GM21528 (cell line): ENCODE measurements around the gene EIF2D.
A peak's percentile ranks its signal among the peaks of the same experiment; 100 is the strongest.
"Not testable (repeated sequence)": the region's sequence is repeated elsewhere in the genome, so short reads cannot be mapped to it uniquely, and the experiment has no call there.

Source experiments
- ATAC-seq: cut with Tn5 transposase; IDR thresholded peaks from one replicate; pipeline ENCODE4 v1.9.1; 2021; ENCODE audit warnings: mild to moderate bottlenecking, moderate library complexity; ENCODE audit not compliant: unreplicated experiment, low FRiP score

EIF2D gene, protein sequence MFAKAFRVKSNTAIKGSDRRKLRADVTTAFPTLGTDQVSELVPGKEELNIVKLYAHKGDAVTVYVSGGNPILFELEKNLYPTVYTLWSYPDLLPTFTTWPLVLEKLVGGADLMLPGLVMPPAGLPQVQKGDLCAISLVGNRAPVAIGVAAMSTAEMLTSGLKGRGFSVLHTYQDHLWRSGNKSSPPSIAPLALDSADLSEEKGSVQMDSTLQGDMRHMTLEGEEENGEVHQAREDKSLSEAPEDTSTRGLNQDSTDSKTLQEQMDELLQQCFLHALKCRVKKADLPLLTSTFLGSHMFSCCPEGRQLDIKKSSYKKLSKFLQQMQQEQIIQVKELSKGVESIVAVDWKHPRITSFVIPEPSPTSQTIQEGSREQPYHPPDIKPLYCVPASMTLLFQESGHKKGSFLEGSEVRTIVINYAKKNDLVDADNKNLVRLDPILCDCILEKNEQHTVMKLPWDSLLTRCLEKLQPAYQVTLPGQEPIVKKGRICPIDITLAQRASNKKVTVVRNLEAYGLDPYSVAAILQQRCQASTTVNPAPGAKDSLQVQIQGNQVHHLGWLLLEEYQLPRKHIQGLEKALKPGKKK

DNA sequence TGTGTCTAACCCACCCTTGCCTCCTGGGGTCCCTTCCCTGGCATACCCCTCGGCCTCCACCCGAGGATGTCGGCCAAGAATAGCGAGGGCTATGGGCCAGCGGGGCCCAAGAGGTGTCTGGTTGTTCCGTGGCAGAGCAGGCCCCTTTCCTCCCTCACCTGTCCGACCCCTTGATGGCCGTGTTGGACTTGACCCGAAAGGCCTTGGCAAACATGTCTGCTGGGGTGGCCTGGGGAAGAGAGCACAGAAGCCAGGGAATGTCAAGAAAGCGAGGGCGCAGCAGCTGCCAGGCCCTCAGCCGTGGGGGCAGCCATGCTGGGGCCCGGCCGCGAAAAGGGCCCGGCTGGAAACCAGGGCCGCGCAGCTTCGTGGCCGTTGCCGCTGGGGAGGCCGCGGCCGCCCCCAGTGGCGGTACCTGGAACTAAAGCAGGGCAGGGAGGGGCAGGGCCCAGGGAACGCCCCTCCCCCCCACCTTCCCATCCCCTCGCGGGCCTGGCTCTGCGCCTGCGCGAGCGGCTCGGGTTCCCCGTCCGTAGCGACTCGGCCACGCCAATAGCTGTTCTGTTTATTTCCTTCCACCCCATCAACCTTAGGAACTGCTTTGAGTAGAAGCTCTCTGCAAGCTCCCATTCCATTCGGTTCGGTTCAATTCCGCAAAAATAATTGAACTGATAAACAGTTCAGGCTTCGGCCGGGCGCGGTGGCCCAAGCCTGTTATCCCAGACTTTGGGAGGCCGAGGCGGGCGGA lies at the start of gene EIF2D:
Gene EIF2D, minus strand, starts transcription at position 337 of the 748 bp plus-strand sequence. Its CDS starts 123 bp downstream, at position 214.
- peak; percentile 86 for ATAC-seq

- no peak for ATAC-seq
These were observed 49.0 kb upstream of the EIF2D start for GRCh38 chr1:206661161-206661820.

DNA sequence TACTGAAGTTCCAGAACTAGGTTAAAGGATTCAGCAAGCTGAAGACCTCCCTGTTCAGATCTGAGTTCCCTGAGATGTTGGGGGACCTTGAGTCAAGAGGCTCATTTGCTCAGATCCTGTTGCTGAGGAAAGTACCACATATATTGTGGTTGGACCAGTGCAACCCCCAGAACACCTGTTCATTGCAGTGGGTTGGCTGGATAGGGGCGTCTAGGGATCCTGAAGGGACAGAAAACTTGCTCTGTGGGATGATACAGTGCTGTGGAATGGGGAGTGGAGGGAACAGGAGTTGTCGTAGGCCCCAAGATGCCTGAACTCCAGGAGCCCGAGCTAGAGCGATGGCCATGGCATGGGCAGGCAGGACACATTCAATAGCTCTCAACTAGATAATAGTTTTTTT lies 47.9 kb upstream of the EIF2D start:
- no peak for ATAC-seq

GRCh38 chr1:206658981-206659273 lies 46.7 kb upstream of the EIF2D start:
- no peak for ATAC-seq

- ATAC-seq: no peak
These were observed 46.2 kb upstream of the EIF2D start for GRCh38 chr1:206658264-206658980.

DNA sequence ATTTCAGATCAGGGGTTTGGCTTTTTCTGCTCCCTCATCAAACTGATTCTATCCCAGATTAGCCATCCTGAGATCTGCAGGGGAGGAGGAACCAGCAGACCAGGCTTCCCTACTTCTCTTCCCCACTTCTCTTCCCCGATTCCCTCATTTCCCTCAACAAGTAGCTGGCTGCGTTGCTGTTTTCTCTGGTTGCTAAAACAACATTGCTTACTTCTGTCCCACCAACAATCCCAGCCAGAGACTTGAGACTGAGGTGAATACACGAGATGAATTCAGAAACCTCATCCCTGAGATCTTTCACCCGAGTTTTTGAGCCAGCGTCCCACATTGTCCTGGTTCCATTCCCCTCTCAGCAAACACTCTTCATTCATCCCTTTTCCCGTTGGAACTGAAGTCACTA lies 45.5 kb upstream of the EIF2D start:
- no peak for ATAC-seq

DNA sequence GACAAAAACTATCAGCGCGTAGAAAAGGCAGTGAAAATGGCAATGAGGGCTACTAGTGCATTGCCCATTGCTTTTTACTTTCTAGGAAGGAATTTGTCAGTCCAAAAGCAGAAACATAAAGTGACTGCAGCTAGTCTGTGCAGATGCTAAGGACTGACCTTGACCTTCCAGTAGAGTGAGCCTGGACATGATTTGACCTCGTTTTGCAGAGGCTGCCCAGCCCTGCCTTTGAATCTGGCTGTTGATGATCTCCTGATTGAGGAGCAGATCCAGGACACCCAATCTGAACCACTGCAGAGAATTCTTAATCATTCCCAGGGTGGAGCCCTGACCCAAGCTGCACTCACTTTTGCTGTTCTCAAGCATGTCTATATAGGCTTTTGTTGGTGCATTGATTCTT lies 44.7 kb upstream of the EIF2D start:
- ATAC-seq: no peak

DNA sequence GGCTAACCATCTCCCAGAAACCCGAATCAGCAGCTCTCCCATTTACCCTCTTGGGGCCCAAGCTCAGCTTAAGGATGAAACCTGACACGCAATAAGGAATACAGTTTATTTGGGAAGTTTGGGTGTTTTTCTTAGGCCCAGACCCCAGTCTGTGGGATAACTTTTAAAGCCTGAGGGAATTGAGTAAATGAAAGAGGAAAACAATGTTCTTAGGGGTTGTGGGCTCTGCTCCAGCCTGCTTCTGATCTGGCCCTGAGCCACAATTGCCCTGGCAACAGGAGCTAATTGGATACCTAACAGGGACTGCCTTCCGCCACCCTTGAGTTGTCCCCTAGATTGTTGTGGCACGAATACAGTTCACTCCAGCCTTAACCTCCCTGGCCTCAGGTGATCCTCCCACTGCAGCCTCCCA lies 43.2 kb upstream of the EIF2D start:
- no peak for ATAC-seq

- no peak for ATAC-seq
These were observed 42.6 kb upstream of the EIF2D start for GRCh38 chr1:206654828-206655227.

GRCh38 chr1:206653715-206654459 lies 41.6 kb upstream of the EIF2D start:
- ATAC-seq: no peak

GRCh38 chr1:206651958-206652890 lies 40.0 kb upstream of the EIF2D start:
- no peak for ATAC-seq

DNA sequence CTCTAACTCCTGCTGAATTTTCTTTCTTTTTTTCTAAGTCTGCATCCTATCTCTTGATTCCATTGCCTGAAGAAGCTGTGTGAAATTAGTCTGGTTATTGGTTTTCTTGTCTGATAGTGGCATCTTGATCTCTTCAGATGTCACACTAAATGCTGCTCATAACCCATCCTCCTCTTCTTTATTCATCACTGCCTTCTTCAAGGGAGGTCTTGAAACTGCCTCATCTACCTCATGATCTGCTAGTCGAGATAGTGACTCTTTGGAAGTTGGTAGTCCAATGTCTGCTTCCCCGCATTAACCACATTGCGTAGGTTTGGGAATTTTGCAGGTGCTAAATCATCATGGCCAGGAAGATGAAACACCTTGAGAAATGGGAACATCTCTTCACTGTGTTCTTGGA lies 38.7 kb upstream of the EIF2D start:
- no peak for ATAC-seq

DNA sequence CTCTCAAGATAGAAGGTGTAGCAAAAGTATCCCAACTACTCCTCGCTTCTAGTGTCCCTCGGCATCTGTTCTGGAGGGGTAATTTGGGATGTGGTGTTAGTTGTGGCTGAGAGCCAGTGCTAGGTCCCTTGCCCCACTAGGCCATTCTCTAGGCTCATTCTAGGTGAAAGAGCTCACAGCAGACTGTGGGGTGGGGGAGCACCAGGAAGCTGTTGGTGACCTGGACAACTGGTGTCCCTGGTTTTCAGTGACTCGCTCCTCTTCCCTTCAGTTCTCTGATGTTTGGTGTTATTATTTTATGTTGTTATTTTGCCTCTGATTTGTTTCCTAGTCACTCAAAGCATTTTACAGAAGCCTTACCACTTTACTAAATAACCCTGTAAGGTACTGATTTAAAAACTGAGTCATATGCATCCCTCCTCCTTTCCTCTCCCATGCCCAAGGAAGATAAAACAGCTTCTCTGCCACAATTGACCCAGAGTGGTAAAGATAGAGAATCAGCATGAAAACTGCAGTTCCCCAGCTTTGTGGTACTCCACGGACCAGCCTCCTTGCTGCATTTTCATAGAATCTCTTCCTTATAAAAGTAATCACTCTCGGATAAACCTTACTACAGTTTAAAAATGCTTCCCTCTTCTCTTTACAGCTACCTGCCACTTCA lies 37.1 kb upstream of the EIF2D start:
- no peak for ATAC-seq

DNA sequence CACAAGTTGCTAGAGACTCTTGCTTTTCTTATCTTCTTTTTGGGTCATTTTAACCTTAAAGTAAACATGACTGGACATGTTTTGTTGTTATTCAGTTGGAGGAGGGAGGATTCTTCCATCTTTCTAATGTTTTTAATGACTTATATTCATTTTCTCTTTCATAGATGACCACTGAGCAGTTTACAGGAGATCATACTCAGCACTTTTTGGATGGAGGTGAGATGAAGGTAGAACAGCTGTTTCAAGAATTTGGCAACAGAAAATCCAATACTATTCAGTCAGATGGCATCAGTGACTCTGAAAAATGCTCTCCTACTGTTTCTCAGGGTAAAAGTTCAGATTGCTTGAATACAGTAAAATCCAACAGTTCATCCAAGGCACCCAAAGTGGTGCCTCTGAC lies 35.0 kb upstream of the EIF2D start:
- ATAC-seq: no peak

DNA sequence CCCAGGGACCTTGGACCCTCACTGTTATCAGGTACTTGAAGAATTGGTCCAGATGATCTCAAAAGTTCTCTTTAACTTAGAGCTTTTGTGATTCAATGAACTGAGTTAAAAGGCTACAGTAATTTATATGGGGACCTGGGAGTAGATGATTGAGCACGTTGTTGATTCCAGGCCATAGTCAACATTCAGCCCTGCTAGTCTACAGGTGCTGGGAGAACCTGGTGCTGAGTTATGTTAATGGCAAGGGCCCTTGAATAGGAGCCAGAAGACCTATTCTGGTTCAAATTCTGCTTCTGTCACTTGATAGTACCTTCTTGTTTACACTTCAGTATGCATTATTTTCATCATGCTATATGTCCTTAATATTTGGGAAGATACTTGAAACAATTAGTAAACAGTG lies 34.2 kb upstream of the EIF2D start:
- ATAC-seq: no peak

- no peak for ATAC-seq
These were observed 30.9 kb upstream of the EIF2D start for GRCh38 chr1:206643118-206643698.

- ATAC-seq: not testable (repeated sequence)
These were observed 29.8 kb upstream of the EIF2D start for GRCh38 chr1:206642074-206642473.

DNA sequence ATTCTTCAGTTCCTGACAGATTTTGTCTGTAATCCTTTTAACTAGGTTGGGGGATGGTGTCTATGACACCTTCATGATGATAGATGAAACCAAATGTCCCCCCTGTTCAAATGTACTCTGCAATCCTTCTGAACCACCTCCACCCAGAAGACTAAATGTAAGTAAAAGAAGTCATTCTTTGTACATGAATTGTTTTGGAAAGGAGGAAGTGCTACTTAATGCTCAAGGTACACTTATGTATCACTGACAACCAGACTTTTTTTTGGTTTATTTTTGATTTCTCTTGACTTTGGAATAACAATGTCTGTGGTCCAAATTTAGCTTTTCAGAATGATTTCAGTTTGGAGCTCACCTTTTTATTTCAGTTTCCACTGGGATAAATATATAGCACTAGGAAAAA lies 25.3 kb upstream of the EIF2D start:
- no peak for ATAC-seq
